HG02571 (cell line): ENCODE data around the gene STRIP2.
"Not testable (repeated sequence)": the region's sequence is repeated elsewhere in the genome, so short reads cannot be mapped to it uniquely, and the experiment has no call there.

Source experiments
- ATAC-seq: cut with Tn5 transposase; IDR thresholded peaks from one replicate; pipeline ENCODE4 v1.9.1; 2021; ENCODE audit warnings: mild to moderate bottlenecking, moderate library complexity; ENCODE audit not compliant: unreplicated experiment

STRIP2 gene, protein sequence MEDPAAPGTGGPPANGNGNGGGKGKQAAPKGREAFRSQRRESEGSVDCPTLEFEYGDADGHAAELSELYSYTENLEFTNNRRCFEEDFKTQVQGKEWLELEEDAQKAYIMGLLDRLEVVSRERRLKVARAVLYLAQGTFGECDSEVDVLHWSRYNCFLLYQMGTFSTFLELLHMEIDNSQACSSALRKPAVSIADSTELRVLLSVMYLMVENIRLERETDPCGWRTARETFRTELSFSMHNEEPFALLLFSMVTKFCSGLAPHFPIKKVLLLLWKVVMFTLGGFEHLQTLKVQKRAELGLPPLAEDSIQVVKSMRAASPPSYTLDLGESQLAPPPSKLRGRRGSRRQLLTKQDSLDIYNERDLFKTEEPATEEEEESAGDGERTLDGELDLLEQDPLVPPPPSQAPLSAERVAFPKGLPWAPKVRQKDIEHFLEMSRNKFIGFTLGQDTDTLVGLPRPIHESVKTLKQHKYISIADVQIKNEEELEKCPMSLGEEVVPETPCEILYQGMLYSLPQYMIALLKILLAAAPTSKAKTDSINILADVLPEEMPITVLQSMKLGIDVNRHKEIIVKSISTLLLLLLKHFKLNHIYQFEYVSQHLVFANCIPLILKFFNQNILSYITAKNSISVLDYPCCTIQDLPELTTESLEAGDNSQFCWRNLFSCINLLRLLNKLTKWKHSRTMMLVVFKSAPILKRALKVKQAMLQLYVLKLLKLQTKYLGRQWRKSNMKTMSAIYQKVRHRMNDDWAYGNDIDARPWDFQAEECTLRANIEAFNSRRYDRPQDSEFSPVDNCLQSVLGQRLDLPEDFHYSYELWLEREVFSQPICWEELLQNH

DNA sequence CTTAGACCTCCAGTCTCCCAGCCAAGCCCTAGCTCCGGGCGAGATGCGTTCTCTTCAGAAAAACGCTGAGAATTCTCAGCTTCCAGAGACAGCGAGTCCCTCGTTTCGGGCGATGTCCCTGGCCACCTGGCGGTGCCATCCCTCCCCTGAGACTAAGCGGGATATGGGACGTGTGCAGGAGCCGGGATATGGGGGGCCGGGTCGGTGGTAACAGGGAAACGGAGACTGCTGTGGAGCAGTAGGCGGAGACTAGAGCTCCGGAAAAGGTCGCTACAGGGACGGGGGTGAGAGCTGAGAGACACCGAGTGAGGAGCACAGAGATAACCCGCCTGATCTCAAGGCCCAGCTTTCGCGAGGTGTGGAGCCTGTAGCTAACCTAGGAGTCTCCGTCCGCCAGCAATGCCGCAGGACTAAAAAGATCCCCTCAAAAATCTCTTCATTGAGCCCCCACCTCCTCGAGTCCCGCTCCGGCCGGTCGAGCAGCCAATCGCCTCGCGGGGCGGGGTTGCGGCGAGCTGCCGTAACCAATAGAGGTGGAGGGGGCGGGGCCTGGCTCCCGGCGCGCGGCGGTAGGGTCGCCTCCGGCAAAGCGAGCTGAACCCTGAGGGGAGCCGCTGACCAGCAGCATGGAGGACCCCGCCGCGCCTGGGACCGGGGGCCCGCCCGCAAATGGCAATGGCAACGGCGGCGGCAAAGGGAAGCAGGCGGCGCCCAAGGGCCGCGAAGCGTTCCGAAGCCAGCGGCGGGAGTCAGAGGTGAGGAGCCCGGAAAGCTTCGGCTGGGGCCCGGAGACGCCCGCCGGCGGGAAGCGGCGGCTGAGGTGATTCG lies at the start of gene STRIP2:
STRIP2 (plus strand) TSS at position 586 of the 828 bp plus-strand sequence; CDS start at position 627, 41 bp downstream.
- peak; percentile 97 for ATAC-seq

GRCh38 chr7:129385116-129385515 lies 49.1 kb upstream of the STRIP2 start:
- no peak for ATAC-seq

GRCh38 chr7:129385598-129385997 lies 48.6 kb upstream of the STRIP2 start:
- no peak for ATAC-seq

DNA sequence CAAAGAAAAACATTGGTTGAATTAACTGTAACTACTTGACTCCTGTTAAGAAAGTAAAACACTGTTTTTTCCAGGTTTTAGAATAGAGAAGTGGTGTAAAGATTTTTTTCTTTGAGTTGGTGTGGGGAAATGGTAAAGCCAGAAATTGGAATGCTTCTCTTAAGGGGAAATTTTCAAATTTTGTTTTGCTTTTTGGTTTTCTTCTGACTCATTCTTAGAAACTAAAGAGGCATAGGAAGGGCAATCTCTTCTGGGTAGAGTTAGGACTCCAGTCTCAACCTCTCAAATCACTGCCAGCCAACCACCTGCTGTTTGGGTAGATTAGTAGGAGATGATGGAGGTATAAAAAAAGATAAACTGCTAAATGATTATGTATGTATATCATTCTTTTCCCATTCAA lies 47.7 kb upstream of the STRIP2 start:
- ATAC-seq = no peak

- ATAC-seq = no peak
These were observed 46.7 kb upstream of the STRIP2 start for GRCh38 chr7:129387537-129387936.

- no peak for ATAC-seq
These were observed 45.7 kb upstream of the STRIP2 start for GRCh38 chr7:129388333-129389098.

GRCh38 chr7:129389829-129390228 lies 44.4 kb upstream of the STRIP2 start:
- ATAC-seq = no peak

DNA sequence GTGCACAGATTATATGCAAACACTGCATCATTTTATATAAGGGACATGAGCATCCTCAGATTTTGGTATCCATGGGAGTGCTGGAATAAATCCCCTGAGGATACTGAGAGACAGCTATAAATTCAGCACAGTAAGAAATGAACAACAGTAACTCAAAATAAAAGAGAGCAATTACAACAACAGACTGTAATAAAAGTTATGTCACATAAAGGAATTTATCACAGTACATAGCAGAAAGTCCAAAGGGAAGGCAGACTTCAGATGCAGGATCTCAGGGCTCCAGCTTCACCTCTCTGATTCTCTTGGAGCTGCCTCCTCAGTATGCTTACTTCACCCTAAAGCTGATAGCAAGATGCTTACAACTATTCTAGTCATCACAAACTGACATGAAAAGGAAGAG lies 43.9 kb upstream of the STRIP2 start:
- no peak for ATAC-seq

- no peak for ATAC-seq
These were observed 42.6 kb upstream of the STRIP2 start for GRCh38 chr7:129391546-129392171.

DNA sequence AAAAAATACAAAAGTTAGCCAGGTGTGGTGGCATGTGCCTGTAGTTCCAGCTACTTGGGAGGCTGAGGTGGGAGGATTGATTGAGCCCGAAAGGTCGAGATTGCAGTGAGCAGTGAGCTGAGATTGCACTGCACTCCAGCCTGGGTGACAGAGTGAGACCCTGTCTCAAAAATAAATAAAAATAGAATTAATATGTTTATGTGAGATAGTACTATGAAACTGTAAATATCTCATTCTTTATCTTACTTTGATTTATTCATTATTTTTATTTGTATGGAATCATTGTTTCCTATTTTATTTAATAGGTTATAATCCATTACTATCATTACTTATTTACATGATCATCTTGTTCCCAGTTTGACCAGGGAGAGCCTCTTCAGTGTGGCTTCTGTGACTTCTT lies 41.0 kb upstream of the STRIP2 start:
- no peak for ATAC-seq

- no peak for ATAC-seq
These were observed 40.1 kb upstream of the STRIP2 start for GRCh38 chr7:129394101-129394500.

DNA sequence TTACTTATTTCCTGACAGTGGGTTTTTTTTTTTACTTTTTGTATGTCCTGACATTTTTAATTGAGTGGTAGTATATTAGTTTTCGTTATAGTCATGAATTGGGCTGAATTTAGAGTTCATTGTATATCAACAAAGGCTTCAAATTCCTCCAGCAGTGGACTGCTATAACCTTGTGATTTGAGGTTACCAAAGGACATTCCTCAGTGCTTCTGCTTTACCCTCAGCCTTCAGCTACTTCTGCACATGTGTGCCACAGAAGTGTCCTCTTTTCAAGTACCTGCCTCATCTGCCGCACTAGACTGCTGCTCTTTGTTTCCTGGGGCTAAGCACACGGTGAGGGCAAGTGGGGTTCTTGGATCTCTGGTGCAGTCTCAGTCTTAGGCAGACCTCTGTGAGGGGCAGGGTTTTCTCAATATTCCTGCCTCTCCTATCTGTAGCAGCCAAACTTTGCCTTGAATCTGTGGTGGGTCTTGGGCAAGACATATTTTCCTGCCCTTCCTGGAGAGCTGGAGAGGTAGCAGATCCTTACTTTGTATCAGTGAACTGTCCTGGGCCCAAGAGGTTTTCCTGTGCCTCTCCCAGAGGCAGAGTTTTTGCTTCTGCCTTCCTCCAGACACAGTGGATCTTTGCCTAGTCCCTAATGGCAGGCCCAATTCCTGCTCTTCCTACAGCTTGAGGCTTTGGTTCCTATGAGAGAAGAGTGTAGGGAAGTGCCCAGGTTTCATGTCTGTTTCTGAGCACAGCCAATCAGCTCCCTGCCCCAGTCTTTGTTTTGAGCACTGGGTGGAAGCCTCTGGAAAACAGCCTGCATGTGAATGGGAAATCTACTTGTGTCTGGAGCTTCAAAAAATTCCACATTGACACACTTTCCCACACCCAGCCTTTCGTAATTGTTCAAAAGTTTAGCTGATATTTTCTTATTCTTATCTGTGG lies 39.0 kb upstream of the STRIP2 start:
- no peak for ATAC-seq

DNA sequence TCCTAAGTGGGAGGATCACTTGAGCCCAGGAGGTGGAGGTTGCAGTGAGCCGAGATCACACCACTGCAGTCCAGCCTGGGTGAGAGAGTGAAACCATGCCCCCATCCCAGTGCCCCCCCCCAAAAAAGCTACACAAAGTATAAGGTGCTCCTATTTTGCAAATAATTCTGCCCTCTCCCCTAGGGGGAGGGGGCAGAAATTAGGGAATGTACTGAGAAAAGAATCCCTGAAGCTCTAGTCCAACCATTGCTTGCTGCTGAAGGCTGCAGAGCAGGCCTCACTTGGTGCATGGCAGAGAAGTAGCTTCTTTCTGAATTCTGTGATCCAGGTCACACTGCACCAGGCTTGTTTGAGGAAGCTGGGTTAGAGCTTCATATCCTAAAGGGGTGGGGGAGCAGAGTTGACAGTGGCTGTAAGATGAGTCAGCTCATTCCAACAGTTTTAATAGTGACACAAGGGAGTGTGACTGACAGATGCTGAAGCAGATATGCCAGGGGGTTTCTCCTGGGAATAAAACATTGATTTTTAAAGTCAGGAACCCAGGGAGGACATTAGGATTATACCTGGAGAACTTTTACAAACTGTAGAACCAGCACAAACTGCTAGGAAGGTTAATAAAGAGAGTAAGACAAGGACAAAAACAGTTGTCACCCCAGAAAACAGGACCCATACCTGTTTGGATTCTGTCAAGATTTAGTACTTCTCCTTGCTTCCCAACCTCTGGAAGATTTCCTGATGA lies 32.8 kb upstream of the STRIP2 start:
- no peak for ATAC-seq

DNA sequence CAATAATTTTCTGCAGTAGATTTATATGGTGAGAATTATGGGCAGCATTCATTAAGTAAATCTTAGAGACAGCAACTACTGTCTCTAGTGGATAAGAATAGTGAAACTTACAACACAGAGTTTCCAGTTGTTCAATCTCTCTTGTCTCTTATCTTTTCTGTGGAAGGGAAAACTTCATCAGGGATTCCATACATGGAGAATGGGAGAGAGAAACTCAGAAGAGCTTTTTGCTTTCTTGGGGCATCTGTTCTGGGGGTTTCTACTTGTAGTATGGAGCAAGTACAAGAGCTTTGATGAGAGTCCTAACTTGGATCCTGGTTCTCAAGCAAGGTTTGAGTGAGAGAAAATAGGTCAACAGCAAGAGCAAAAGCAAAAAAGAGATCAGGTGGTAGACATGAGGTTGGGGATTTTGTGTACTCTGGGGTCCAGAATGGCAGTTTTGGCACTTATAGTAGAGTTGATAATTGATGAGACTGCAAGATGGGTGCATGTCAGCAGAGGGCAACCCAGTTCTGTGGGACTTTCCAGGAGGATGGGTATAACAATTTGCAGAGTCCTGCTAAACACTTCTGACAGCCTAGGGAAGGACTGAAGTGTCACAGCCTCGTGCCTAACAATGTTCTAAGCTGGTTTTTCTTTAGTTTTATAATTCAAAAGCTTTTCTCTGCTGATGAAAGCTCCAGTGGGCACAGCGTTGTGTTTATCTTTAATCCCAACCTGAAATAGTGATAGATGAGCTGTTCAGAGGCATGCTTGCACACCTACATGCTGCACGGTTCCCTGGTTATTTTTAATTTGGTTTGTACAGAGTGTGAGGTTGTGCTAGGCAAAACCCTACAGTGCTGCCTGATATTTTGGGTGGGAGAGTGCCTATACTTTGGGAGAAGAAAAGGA lies 32.0 kb upstream of the STRIP2 start:
- no peak for ATAC-seq

DNA sequence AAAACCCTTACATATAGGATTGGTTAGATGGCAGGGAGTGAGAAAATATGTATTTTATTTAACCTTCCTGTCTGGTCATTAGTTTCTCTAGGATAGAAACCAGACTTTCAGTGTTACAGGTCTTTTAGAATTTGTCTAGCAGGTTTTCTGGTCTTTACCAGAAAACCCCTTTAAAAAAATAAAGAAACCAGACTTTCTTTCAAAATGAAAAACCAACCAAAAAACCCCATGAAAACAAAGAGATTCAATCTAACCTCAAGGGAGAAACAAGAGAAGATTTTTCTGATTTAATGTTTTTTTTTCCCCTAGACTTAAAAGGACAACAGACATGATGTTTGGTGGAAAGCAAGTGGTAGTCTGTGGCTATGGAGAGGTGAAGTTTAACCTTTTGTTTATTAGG lies 28.7 kb upstream of the STRIP2 start:
- no peak for ATAC-seq

DNA sequence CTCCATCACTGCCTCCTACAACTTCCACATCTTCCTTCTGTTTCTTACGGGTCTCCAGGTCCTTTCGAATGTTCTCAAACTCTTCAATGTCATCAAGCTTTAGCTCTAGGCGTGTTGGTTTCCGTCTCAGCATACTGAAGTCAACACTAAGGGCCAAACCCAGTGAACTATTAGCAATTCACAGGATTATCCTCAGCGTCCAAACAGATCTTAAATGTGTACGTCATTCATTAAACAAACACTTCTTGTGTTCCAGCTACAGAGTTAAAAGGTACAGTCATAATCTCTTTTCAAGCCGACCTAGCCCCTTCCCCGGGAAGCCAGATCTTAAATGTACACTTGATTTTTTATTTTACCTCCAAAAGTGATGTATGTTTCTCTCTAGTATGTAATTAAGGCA lies 24.0 kb upstream of the STRIP2 start:
- not testable (repeated sequence) for ATAC-seq

GRCh38 chr7:129412501-129412900 lies 21.7 kb upstream of the STRIP2 start:
- ATAC-seq = no peak
